Hematopoietic multipotent progenitor cell treated with erythropoietin and hydrocortisone succinate and interleukin-3 and kit ligand, for 15 days (in vitro differentiated cells): ENCODE data around the gene PDPK1.
"Not testable (repeated sequence)": the region's sequence is repeated elsewhere in the genome, so short reads cannot be mapped to it uniquely, and the experiment has no call there.

Source experiments
- DNase-seq: peaks from one replicate; pipeline ENCODE4 v3.0.0-alpha.2; 2015; ENCODE audit warnings: low spot score

Gene PDPK1

GRCh38 chr16:2523801-2524231 is 14.0 kb upstream of the PDPK1 start:
- no peak for DNase-seq

GRCh38 chr16:2524339-2524938 is 13.4 kb upstream of the PDPK1 start:
- DNase-seq, result no peak

GRCh38 chr16:2526135-2526534 is 11.7 kb upstream of the PDPK1 start:
- DNase-seq, result no peak

DNA sequence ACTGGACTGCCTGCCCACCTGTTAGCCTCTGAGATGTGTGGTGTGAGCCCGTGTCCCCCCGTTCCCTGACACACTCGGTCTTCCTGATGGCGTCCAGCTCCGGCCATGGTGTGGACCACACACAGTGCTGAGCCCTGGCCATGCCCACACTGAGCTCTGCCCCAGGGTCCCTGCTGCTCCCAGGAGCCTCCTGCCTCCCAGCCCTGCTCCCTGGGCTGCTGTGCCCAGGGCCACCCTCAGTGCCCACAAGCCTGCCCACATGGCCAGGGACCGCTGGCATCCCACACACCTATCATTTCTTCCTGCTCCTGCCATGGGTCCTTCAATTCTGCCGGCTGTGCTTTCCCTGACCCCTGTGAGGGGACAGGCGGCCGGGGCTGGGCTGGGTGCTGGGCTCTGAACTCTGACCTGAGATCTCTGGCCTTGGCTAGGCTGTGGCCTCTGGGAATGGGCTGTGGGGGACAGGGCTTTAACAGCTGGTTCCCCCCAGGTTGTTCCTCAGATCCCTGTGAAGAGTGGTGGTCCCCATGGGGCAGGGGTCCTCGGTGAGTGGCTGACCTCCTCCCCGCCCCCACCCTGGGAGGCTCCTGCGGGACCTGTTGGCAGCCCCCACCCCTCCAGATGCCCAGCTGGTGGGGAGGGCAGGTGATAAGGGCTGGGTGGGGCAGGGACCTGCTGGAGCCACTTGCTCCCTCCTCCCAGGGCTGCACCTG is 10.6 kb upstream of the PDPK1 start:
- no peak for DNase-seq

DNA sequence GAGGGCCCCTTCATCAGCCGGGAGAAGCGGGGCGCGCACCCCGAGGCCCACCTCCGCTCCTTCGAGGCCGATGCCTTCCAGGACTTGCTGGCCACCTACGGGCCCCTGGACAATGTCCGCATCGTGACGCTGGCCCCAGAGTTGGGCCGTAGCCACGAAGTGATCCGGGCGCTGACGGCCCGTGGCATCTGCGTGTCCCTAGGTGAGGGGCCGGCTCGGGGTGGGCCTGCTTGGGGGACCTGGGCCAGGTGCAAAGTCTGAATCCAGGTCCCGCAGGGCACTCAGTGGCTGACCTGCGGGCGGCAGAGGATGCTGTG is 10.1 kb upstream of the PDPK1 start:
- DNase-seq, result no peak

- DNase-seq, result no peak
Observed at GRCh38 chr16:2528161-2529060, 9.4 kb upstream of the PDPK1 start.

GRCh38 chr16:2529061-2529931 is 8.5 kb upstream of the PDPK1 start:
- no peak for DNase-seq

GRCh38 chr16:2529961-2530628 is 7.7 kb upstream of the PDPK1 start:
- DNase-seq, result no peak

DNA sequence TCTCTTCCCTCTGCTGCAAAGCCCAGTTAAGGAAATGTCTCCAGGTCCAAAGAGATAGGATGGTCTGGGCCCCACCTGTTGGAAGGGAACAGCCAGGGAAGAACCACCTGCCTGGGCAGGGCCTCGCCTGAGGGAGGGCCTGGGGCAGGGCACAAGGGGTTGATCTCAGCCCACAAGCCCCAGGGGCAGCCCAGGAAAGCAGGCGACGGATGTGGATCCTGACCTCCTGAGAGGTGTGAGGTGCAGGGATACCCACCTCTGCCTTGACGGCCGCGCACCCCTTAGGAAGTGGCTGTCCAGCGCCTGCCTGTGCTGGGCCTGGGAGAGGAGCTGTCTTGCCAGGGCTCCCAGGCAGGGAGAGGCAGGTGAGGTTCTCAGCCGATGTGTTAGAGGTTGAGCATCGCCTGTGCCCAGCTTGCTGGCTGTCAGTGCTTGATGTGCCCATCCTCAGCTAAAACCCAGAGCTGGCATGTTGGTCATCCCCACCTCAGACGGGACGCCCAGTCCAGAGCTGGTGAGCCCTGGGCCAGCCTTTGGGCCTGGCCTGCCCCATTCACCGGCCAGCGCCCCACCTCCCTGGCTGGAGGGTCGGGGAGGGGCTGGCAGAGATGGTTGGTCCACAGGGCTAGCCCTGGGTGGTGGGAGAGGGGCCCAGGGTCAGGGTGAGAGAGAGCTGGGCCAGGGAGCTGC is 7.0 kb upstream of the PDPK1 start:
- no peak for DNase-seq

DNA sequence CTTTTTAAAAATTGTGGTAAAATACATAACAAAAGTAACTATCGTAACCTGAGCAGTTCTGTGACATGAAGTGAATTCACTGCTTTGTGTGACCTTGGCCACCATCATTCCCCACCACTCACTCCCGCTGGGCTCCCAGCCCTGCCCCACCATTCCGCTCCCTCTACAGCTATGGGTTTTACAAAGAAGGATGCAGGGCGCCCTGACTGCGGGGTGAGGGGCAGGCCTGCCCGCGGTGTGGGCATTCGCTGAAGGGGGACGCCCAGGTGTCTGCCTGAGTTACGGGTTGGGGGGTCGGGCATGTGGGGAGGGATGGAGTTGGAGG is 6.5 kb upstream of the PDPK1 start, which contains the start of gene CEMP1:
Gene CEMP1, minus strand, starts transcription at position 38 of the 325 bp plus-strand sequence. CDS start 335 bp downstream, outside the sequence.
- no peak for DNase-seq

GRCh38 chr16:2531696-2532493 is 5.9 kb upstream of the PDPK1 start:
- DNase-seq, result peak; percentile 98

- peak; percentile 42 for DNase-seq
Observed at GRCh38 chr16:2532494-2533141, 5.2 kb upstream of the PDPK1 start.

DNA sequence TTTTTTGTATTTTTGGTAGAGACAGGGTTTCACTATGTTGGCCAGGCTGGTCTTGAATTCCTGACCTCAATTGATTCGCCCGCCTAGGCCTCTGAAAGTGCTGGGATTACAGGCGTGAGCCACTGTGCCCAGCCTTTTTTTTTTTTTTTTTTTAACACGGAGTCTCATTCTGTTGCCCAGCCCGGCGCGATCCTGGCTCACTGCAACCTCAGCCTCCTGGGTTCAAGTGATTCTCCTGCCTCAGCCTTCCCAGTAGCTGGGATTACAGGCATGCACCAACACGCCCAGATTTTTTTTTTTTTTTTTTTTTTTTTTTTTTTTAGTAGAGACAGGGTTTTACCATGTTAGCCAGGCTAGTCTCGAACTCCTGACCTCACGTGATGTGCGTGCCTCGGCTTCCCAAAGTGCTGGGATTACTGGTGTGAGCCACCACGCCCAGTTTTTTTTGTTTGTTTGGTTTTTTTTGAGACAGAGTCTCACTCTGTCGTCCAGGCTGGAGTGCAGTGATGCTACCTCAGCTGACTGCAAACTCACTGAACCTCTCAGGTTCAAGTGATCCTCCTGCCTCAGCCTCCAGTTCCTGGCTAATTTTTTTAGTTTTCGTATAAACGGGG is 4.6 kb upstream of the PDPK1 start:
- DNase-seq, result not testable (repeated sequence)

- DNase-seq, result no peak
Observed at GRCh38 chr16:2533912-2534311, 3.9 kb upstream of the PDPK1 start.

DNA sequence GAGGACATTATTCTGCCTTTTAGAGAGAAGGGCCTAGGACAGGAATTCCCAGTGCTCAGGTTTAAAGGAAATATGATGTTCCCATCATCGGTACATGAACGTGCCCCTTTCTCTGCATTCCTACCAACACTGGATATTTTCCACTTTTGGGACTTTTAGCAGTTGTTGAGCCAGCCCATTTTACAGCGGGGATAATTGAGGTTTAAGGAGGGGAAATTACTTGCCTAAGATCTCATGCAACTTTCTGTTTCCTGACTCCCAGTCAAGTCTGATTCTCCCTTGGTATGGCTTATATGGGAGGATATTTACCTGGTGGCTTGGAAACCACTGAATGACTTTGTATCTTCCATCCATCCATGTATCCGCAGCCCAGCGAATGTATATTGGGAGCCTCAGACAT is 3.5 kb upstream of the PDPK1 start:
- not testable (repeated sequence) for DNase-seq

DNA sequence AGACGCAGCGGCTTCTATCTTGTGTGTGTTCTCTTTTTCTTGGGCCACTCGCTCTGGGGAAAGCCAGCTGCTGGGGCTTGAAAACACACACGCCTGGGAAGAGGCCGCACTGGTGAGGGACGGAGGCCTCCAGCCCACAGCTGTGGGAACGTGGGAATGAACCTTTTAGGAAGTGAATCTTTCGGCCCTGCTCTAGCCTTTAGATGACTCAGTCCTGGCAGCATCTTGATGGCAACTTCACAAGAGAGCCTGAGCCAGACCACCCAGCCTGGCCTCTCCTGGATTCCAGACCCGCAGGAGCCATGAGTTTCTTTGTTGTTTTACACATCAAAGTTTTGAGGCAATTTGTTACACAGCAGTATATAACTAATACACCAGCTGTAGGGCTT is 2.2 kb upstream of the PDPK1 start:
- no peak for DNase-seq

DNA sequence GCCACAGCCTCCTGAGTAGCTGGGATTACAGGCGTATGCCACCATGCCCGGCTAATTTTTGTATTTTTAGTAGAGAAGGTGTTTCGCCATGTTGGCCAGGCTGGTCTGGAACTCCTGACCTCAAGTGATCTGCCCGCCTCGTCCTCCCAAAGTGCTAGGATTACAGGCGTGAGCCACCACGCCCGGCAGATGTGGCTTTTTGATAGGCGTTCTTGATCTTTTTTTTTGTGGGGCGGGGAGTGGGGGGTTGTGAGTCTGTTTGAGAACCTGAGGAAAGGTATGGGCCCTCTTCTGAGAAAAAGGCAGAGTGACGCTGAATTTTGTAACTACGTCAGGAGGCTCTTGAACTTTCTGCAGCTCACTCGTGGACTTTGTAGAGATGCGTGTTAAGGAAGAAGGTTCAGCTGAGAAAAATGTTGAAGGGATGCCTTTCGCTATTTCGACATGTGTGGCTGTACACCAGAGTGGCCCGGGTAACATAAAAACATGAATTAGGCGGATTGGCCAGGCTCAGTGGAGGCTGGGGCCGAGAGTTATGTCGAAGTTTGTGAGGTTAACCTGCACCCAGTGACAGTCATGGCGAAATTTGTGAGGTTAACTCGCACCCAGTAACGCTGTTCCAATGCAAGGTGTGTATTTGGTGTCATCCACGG is 1.5 kb downstream of the PDPK1 start:
- DNase-seq, result peak; percentile 34

DNA sequence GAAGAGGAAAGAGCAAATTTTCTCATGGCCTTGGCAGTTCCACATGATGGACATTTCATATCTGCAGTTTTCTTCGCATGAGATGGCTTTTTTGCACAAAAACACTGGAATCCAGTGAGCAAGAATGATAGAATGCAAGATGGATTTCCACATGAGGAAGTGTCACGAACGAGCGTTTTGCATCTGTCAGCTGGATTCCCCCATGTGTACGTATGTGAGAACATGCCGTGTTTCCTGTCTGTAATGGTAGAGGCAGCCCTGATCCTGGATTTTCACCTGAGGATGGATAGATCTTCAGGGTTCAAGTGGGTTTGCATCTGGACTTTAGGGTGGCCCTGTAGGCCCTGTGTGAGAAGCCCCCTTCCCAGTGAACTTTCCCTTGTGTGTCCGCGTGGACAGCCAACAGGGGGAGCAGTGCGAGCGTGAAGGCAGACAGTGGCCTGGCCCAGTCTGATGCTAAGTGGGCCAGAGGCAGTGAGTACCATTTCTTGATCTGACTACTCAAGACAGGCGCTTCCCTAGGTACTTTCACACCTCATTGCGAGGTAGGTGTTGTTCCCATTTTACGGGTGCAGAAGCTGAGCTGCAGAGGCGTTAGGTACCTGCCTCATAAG is 2.1 kb downstream of the PDPK1 start:
- DNase-seq, result peak; percentile 25
